ENCODE results near the gene FAM89A.
"Not testable (repeated sequence)": the region's sequence is repeated elsewhere in the genome, so short reads cannot be mapped to it uniquely, and the experiment has no call there.

FAM89A gene

GRCh38 chr1:231057410-231057809 lies 17.4 kb upstream of the FAM89A start:
- TF ChIP-seq CTCF (IDR thresholded peaks at IDR 0.05; ENCODE audit: insufficient read depth, low read depth, low read length, missing control alignments) = no peak
- DNase-seq (ENCODE audit: low read depth) = no peak
- no peak overlapping the region for H3K4me3 ChIP-seq (ENCODE audit: low read length)

- no peak overlapping the region for H3K4me3 ChIP-seq (ENCODE audit: low read length)
- TF ChIP-seq CTCF (IDR thresholded peaks at IDR 0.05; ENCODE audit: insufficient read depth, low read depth, low read length, missing control alignments) = no peak
- DNase-seq (ENCODE audit: low read depth) = no peak
Observed at GRCh38 chr1:231055271-231055670, 15.2 kb upstream of the FAM89A start.

GRCh38 chr1:231053493-231054162 lies 13.6 kb upstream of the FAM89A start:
- DNase-seq (ENCODE audit: low read depth) = no peak
- no peak for TF ChIP-seq CTCF (IDR thresholded peaks at IDR 0.05; ENCODE audit: insufficient read depth, low read depth, low read length, missing control alignments)
- H3K4me3 ChIP-seq (ENCODE audit: low read length) = no peak overlapping the region

- no peak overlapping the region for H3K4me3 ChIP-seq (ENCODE audit: low read length)
- DNase-seq (ENCODE audit: low read depth) = no peak
- TF ChIP-seq CTCF (IDR thresholded peaks at IDR 0.05; ENCODE audit: insufficient read depth, low read depth, low read length, missing control alignments) = no peak
Observed at GRCh38 chr1:231052777-231053176, 12.7 kb upstream of the FAM89A start.

- DNase-seq (ENCODE audit: low read depth); H3K4me3 ChIP-seq (ENCODE audit: low read length): not testable (repeated sequence)
Observed at GRCh38 chr1:231050932-231051331, 10.9 kb upstream of the FAM89A start.

- DNase-seq (ENCODE audit: low read depth) = no peak
- no peak overlapping the region for H3K4me3 ChIP-seq (ENCODE audit: low read length)
- no peak for TF ChIP-seq CTCF (IDR thresholded peaks at IDR 0.05; ENCODE audit: insufficient read depth, low read depth, low read length, missing control alignments)
Observed at GRCh38 chr1:231050395-231050794, 10.3 kb upstream of the FAM89A start.

GRCh38 chr1:231049121-231049979 lies 9.3 kb upstream of the FAM89A start:
- TF ChIP-seq CTCF (IDR thresholded peaks at IDR 0.05; ENCODE audit: insufficient read depth, low read depth, low read length, missing control alignments) = no peak
- DNase-seq (ENCODE audit: low read depth) = peak; percentile 88
- H3K4me3 ChIP-seq (ENCODE audit: low read length) = no peak overlapping the region

- not testable (repeated sequence) for H3K4me3 ChIP-seq (ENCODE audit: low read length); DNase-seq (ENCODE audit: low read depth)
Observed at GRCh38 chr1:231048419-231048818, 8.4 kb upstream of the FAM89A start.

GRCh38 chr1:231047529-231047928 lies 7.5 kb upstream of the FAM89A start:
- not testable (repeated sequence) for H3K4me3 ChIP-seq (ENCODE audit: low read length); DNase-seq (ENCODE audit: low read depth)
